ENCODE data around the gene ADCY6. TPM values are rescaled to one million over a fixed set of nuclear protein-coding genes. Genes with fewer than 3 reads are reported as not detected.

The ADCY6 gene
- under 1 TPM; 0.15 to 0.21 TPM for total RNA-seq

DNA sequence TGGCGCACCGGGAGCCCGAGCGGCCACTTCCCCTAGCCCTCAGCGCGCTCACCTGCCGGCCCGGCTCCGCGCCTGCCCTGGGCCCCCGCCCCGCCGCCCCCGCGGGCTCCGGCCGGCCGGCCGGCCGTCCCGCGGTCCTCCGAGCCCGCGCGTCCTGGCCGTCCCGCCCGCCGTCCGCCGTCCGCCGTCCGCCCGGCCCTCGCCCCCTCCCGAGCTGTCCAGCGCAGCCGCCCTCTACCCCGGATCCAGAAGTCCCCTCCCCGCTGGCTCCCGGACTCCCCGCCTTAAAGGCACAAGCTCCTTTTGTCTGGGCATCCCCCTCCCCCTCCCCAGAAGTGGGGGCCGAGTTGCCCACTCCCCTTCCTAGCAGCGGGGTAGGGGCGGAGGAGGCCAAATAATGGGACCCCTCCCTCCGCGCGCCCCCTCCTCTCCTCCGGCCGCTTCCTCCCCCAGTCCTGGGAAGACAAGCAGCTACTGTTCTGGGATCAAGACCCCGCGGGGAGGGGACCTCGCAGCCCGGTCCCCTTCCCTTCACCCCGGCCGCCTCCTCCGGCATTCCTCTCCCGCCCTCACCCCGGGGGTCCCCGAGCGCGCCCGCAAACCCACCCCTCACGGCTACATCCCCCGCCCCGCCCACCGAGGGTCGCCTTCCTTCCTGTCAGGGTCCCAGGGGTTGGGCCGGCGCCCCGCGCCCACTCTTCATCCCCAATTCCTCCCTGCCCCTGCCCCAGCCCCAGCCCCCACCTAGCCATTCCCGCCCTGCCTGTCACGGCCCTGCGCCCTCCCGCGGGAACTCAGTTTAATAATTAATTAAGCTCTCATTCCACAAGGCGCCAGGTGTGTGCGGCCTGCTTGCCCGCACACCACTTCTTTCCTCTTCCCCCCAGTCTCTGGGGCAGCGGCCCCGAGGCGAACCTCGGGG is at the start of gene ADCY6:
Gene ADCY6, minus strand, starts transcription at position 236 of the 922 bp plus-strand sequence. CDS start 5,655 bp downstream, outside the sequence.
- ChIA-PET CTCF (interaction anchor here (0.7 to 2.7 kb wide), 2 partner anchors 26 to 35 kb away, joined by 3 to 14 read pairs; no protein-coding TSS in a partner anchor), POLR2A (interaction anchor here (0.5 to 0.7 kb wide), 3 partner anchors 25 to 711 kb away, joined by 3 read pairs; no protein-coding TSS in a partner anchor)
- intact Hi-C loops (cut with micrococcal nuclease): no loop called here
- H3K36me3 Mint-ChIP-seq: no peaks in the 10 kb centered on the region
- H3K9me3 Mint-ChIP-seq: no peaks in the 10 kb centered on the region
- H3K4me3 Mint-ChIP-seq: peak within 1 kb of the TSS; percentile 67
- H3K27me3 Mint-ChIP-seq: peaks cover 41% of the 10 kb centered on the region
- peak; percentile 24 for DNase-seq
- no peak within 1 kb of the TSS for H3K27ac Mint-ChIP-seq
- no peaks in the 10 kb centered on the region for H3K4me1 Mint-ChIP-seq (ENCODE audit: low read depth)

DNA sequence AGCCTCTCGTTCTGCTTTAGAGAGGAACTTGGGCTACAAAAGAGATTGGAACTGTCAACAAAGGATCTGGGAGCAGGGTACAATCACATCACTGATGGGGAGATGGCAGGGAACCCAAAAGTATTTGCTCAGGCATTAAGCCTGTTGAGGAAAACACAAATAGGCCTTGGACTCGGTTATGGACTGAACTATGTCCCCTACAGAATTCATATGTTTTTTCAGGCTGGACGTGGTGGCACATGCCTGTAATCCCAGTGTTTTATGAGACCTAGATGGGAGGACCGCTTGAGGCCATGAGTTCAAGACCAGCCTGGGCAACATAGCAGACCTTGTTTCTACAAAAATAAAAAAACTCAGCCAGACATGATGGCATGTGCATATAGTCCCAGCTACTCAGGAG is 49.2 kb upstream of the ADCY6 start:
- CTCF ChIA-PET: no interaction called here
- H3K4me1 Mint-ChIP-seq (ENCODE audit: low read depth): no peaks in the 10 kb centered on the region

DNA sequence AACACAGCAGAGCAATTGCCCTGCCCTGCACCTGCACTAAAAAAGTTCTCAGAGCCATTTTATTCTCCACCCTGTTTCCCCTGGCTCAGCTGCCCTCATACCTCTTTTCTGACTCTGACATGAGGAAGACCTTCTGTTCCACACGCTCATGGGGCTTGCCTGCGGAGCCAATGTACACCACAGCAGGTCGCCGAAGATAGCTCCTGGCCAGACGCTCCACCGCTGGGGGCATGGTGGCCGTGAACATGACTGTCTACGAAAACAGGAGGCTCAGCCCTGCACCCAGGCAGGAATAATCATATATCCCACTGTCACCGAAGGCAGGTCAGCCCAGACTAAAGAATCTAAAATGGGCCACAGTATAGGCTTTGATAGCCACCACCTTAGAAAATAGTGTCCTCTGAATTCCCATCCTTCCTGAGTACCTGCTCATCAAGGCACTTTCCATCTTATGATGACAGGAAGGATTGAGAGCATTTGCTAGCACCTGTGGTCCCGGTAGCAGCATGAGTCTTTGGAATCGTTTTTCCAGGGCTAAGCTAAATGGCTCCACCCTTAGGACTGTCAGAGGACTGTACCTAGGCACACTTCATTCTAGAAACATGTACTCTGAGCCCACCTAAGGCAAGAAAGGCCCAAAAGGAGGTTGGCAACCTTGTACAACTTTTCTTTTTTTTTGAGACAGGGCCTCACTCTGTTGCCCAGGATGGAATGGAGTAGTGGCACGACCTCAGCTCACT is 43.6 kb upstream of the ADCY6 start:
- H3K4me1 Mint-ChIP-seq (ENCODE audit: low read depth): no peaks in the 10 kb centered on the region
- no peaks in the 10 kb centered on the region for H3K9me3 Mint-ChIP-seq
- intact Hi-C loops (cut with micrococcal nuclease): no loop called here
- H3K4me3 Mint-ChIP-seq: no peak overlapping the region
- CTCF ChIA-PET: interaction anchor here (1.1 to 3.5 kb wide), 5 partner anchors 16 to 21 kb away, joined by 3 to 16 read pairs (median 4); partner anchors contain the start of gene DDX23
- H3K36me3 Mint-ChIP-seq: peaks cover 55% of the 10 kb centered on the region
- H3K27ac Mint-ChIP-seq: no peak overlapping the region
- DNase-seq: no peak
- POLR2A ChIA-PET: interaction anchor here (0.5 kb wide), 1 partner anchor 17 kb away, joined by 4 read pairs; no protein-coding TSS in a partner anchor
- H3K27me3 Mint-ChIP-seq: no peaks in the 10 kb centered on the region

More for the DNA sequence above, 49.2 kb upstream of the ADCY6 start:
- Mint-ChIP-seq H3K9me3 (no peaks in the 10 kb centered on the region), H3K27me3 (no peaks in the 10 kb centered on the region), H3K27ac (no peak overlapping the region), H3K36me3 (peaks cover 41% of the 10 kb centered on the region), H3K4me3 (no peak overlapping the region)
- intact Hi-C loops (cut with micrococcal nuclease): no loop called here
- no peak for DNase-seq
- POLR2A ChIA-PET: no interaction called here

DNA sequence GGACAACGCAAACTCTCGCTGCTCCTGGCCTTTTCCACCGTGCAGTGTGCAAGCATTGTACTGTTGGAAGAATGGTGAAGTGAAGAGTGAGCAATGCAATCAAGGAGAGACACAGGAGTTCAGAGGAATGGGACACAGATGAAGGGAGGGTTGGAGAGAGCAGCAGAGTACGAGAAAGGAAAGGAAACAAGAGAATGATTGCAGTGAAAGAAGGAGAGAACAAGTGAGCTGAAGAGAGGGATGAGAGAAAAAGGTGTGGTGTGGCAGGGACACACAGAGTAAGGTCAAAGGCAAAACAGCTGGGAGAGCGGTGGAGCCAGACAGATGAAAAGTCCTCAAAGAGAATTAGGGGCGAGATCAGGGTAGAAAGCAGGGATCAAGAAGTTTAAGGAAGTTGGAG is 42.4 kb upstream of the ADCY6 start:
- no peaks in the 10 kb centered on the region for H3K4me1 Mint-ChIP-seq (ENCODE audit: low read depth)
- ChIA-PET CTCF (interaction anchor here (0.7 to 1.1 kb wide), 2 partner anchors 22 to 213 kb away, joined by 3 read pairs; no protein-coding TSS in a partner anchor), POLR2A (no interaction called here)
- H3K27me3 Mint-ChIP-seq: no peaks in the 10 kb centered on the region
- peaks cover 45% of the 10 kb centered on the region for H3K36me3 Mint-ChIP-seq
- H3K4me3 Mint-ChIP-seq: no peak overlapping the region
- H3K9me3 Mint-ChIP-seq: no peaks in the 10 kb centered on the region
- no peak for DNase-seq
- intact Hi-C loops (cut with micrococcal nuclease): no loop called here
- no peak overlapping the region for H3K27ac Mint-ChIP-seq

DNA sequence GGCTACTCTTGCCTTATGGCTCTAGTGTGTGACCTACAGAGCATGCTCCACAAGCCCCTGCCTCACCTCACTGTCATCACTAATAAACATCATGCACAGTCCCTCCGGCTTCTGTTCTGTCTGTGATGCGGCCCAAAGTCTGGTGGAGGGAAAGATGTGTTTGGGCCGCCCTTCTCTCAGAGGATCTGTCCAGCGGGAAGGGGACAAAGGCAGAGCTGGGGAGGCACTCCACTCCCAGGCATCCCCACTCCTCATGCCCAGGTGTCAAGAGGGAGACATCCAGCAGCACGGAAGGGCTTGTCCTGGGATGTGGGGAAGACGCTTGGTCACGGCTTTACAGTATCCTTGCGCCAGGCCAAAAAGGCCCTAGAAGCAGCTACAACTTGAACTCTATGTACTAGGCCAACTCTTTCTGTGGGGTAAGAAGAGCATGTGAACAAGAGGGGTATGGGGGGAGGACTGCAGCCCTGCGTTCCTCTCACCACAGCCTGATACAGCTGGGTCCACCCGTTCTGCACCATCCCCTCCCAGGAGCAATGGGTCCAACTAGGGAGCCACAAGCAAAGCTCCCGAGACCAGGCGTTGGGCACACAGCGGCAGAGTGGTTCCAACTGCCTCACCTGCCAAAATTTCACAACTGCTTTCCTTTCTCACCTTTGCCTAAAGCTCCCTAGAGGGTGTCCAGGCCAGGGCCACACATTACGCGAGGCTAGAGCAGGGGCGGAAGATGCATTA is 40.1 kb upstream of the ADCY6 start:
- intact Hi-C loops (cut with micrococcal nuclease): no loop called here
- CTCF ChIA-PET: interaction anchor here (5.5 kb wide), 1 partner anchor 13 kb away, joined by 34 read pairs; no protein-coding TSS in a partner anchor
- POLR2A ChIA-PET: no interaction called here
- no peak overlapping the region for H3K27ac Mint-ChIP-seq
- H3K4me1 Mint-ChIP-seq (ENCODE audit: low read depth): peaks cover 6% of the 10 kb centered on the region
- DNase-seq: no peak
- no peaks in the 10 kb centered on the region for H3K27me3 Mint-ChIP-seq
- no peaks in the 10 kb centered on the region for H3K9me3 Mint-ChIP-seq
- no peak overlapping the region for H3K4me3 Mint-ChIP-seq
- peaks cover 34% of the 10 kb centered on the region for H3K36me3 Mint-ChIP-seq

DNA sequence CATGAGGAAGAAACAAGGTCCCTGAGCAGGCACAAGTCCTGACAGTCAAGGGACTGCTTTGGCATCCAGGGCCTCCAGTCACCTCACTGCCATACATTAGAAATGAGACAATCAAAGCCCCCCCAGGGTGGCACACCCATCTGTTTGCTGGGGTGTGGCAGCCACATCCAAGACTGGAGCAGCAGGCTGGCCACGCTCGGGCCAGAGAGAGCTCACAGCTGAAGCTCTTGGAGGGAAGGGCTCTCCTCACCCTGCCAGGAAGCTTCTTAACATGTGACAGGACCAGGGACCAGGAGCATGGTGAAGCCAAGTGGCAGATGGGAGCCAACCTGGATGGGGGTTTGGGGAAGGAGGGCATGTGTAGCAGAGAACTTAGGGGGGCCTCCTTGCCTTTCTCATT is 39.4 kb upstream of the ADCY6 start:
- CTCF ChIA-PET: interaction anchor here (1.8 to 5.5 kb wide), 2 partner anchors 13 to 160 kb away, joined by 5 to 34 read pairs; no protein-coding TSS in a partner anchor
- H3K36me3 Mint-ChIP-seq: peaks cover 30% of the 10 kb centered on the region
- H3K27me3 Mint-ChIP-seq: no peaks in the 10 kb centered on the region
- intact Hi-C loops (cut with micrococcal nuclease): no loop called here
- no peak overlapping the region for H3K27ac Mint-ChIP-seq
- no peak overlapping the region for H3K4me3 Mint-ChIP-seq
- H3K9me3 Mint-ChIP-seq: no peaks in the 10 kb centered on the region
- POLR2A ChIA-PET: no interaction called here
- peaks cover 10% of the 10 kb centered on the region for H3K4me1 Mint-ChIP-seq (ENCODE audit: low read depth)
- DNase-seq: no peak

DNA sequence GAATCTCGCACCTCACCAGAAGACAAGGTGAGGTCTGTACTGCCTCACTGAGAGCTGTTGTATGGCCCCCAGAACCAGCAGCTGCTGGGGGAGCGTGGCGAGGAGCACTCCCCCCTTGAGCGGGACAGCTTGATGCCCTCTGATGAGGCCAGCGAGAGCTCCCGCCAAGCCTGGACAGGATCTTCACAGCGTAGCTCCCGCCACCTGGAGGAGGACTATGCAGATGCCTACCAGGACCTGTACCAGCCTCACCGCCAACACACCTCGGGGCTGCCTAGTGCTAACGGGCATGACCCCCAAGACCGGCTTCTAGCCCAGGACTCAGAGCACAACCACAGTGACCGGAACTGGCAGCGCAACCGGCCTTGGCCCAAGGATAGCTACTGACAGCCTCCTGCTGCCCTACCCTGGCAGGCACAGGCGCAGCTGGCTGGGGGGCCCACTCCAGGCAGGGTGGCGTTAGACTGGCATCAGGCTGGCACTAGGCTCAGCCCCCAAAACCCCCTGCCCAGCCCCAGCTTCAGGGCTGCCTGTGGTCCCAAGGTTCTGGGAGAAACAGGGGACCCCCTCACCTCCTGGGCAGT is 38.7 kb upstream of the ADCY6 start:
- Mint-ChIP-seq H3K36me3 (peaks cover 28% of the 10 kb centered on the region), H3K27me3 (no peaks in the 10 kb centered on the region), H3K4me3 (no peak overlapping the region), H3K4me1 (ENCODE audit: low read depth) (peaks cover 10% of the 10 kb centered on the region), H3K27ac (no peak overlapping the region), H3K9me3 (no peaks in the 10 kb centered on the region)
- intact Hi-C loops (cut with micrococcal nuclease): no loop called here
- ChIA-PET CTCF (interaction anchor here (1.1 to 5.5 kb wide), 3 partner anchors 12 to 160 kb away, joined by 4 to 34 read pairs (median 5); no protein-coding TSS in a partner anchor), POLR2A (no interaction called here)
- no peak for DNase-seq

DNA sequence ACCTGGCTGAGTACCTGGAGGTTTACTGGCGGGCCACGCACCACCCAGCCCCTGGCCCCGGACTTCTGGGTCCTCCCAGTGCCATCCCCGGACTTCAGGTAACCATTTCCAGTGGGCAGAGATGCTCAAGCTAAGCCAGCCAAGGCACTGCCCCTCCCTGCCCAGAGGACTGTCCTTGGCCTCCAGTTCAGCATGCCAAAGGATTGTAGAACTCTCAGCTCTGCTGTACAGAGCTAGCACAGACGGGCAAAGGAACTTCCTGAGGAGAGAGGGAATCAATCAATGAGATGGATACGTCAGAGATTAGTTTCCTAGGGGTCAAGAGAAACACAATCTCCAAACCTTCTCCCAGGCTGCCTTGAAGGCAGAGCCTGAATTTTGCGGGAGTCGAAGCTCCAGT is 38.1 kb upstream of the ADCY6 start:
- intact Hi-C loops (cut with micrococcal nuclease): no loop called here
- H3K27me3 Mint-ChIP-seq: no peaks in the 10 kb centered on the region
- POLR2A ChIA-PET: no interaction called here
- no peak overlapping the region for H3K27ac Mint-ChIP-seq
- CTCF ChIA-PET: interaction anchor here (1.1 to 5.5 kb wide), 3 partner anchors 11 to 161 kb away, joined by 4 to 34 read pairs (median 5); no protein-coding TSS in a partner anchor
- peaks cover 23% of the 10 kb centered on the region for H3K36me3 Mint-ChIP-seq
- no peak overlapping the region for H3K4me3 Mint-ChIP-seq
- no peaks in the 10 kb centered on the region for H3K9me3 Mint-ChIP-seq
- H3K4me1 Mint-ChIP-seq (ENCODE audit: low read depth): peaks cover 10% of the 10 kb centered on the region
- no peak for DNase-seq

DNA sequence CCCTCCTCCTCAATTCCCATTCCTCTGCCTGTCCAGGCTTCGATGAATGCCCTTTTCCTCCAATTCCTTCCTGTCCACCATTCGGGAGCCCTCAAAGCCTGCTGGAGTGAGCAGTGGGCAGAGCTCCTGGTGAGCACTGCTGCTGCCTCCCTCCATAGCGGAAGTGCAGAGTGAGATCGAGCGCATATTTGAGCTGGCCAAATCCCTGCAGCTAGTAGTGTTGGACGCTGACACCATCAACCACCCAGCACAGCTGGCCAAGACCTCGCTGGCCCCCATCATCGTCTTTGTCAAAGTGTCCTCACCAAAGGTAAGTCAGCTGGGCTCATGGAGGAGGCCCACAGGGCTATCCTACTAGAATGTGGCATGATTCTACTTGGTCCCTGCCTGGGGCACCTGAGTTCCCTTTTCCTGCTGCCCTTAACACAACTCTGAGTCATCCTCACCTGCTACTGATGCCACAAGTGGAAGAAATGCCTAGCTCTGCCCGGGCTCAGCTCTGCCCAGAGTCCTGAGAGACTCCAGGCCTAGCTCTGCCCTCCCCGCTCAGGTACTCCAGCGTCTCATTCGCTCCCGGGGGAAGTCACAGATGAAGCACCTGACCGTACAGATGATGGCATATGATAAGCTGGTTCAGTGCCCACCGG is 37.4 kb upstream of the ADCY6 start:
- peaks cover 20% of the 10 kb centered on the region for H3K36me3 Mint-ChIP-seq
- H3K27ac Mint-ChIP-seq: no peak overlapping the region
- ChIA-PET CTCF (interaction anchor here (1.8 to 5.5 kb wide), 2 partner anchors 11 to 162 kb away, joined by 5 to 34 read pairs; no protein-coding TSS in a partner anchor), POLR2A (no interaction called here)
- H3K9me3 Mint-ChIP-seq: no peaks in the 10 kb centered on the region
- H3K4me1 Mint-ChIP-seq (ENCODE audit: low read depth): peaks cover 10% of the 10 kb centered on the region
- no peak overlapping the region for H3K4me3 Mint-ChIP-seq
- intact Hi-C loops (cut with micrococcal nuclease): no loop called here
- H3K27me3 Mint-ChIP-seq: no peaks in the 10 kb centered on the region
- no peak for DNase-seq

DNA sequence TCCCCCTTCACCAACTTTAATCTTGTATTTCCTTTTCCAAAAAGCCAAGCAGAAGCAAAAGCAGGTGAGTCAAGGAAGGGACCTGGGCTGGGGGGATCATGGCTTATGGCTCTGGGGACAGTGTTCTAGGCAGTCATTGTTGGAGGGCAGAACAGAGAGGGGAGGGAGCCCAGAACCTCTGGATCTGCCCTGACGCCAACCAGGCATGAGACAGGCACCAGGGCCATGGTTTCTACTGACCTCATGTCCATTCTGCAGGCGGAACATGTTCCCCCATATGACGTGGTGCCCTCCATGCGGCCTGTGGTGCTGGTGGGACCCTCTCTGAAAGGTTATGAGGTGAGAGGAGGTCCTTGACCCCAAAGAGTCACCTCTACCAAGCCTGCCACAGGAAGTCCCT is 36.0 kb upstream of the ADCY6 start:
- ChIA-PET POLR2A (no interaction called here), CTCF (interaction anchor here (2.3 kb wide), 1 partner anchor 10 kb away, joined by 21 read pairs; no protein-coding TSS in a partner anchor)
- intact Hi-C loops (cut with micrococcal nuclease): no loop called here
- Mint-ChIP-seq H3K4me1 (ENCODE audit: low read depth) (peaks cover 10% of the 10 kb centered on the region), H3K4me3 (no peak overlapping the region), H3K27ac (no peak overlapping the region), H3K9me3 (no peaks in the 10 kb centered on the region), H3K27me3 (no peaks in the 10 kb centered on the region), H3K36me3 (peaks cover 7% of the 10 kb centered on the region)
- no peak for DNase-seq

DNA sequence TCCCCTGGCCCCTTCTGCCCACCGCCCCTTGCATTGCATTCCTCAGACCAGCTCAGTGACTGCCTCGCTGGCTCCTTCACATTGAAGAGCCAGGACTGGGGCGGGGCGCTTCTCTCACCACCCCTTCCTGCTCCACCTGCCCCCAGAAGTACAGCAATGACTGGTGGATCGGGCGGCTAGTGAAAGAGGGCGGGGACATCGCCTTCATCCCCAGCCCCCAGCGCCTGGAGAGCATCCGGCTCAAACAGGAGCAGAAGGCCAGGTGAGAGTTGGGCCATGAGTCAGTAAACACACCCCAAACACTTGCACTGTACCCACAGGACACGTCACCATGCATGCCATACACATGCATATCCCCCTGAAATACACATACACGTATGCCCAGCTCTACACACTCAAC is 35.2 kb upstream of the ADCY6 start:
- ChIA-PET CTCF (interaction anchor here (0.8 to 2.3 kb wide), 2 partner anchors 9 to 29 kb away, joined by 5 to 21 read pairs; no protein-coding TSS in a partner anchor), POLR2A (interaction anchor here (1.2 kb wide), 1 partner anchor 9 kb away, joined by 4 read pairs; no protein-coding TSS in a partner anchor)
- peaks cover 5% of the 10 kb centered on the region for H3K36me3 Mint-ChIP-seq
- no peak overlapping the region for H3K4me3 Mint-ChIP-seq
- no peaks in the 10 kb centered on the region for H3K9me3 Mint-ChIP-seq
- peaks cover 11% of the 10 kb centered on the region for H3K4me1 Mint-ChIP-seq (ENCODE audit: low read depth)
- intact Hi-C loops (cut with micrococcal nuclease): no loop called here
- no peaks in the 10 kb centered on the region for H3K27me3 Mint-ChIP-seq
- peak; percentile 73 for DNase-seq
- no peak overlapping the region for H3K27ac Mint-ChIP-seq
